ENCODE measurements around the gene VDR. TPM values are rescaled to one million over a fixed set of nuclear protein-coding genes. Genes with fewer than 3 reads are reported as not detected.

The VDR gene
- total and polyA plus RNA-seq, 8 donors = 1.2 to 5.5 (median 2.0) TPM

- H3K27ac ChIP-seq = no peak overlapping the region
- no peak for TF ChIP-seq CTCF (IDR thresholded peaks at IDR 0.05)
- DNase-seq (no peak), ATAC-seq (no peak), FAIRE-seq (no peak)
- intact Hi-C loops (cut with DNase I) = no loop called here
- WGBS, 2 donors = 29 to 31% methylated on average over 2 of the region's 2 CpGs
- no peaks in the 10 kb centered on the region for H3K27me3 ChIP-seq
- no peaks in the 10 kb centered on the region for H3K9me3 ChIP-seq
- no peaks in the 10 kb centered on the region for H3K4me1 ChIP-seq
- no peak overlapping the region for H3K4me3 ChIP-seq
- no peaks in the 10 kb centered on the region for H3K36me3 ChIP-seq
Observed at GRCh38 chr12:47841501-47841900, 63.3 kb downstream of the VDR start.

GRCh38 chr12:47840571-47840970 is 64.2 kb downstream of the VDR start:
- intact Hi-C loops (cut with DNase I) = no loop called here
- H3K27me3 ChIP-seq = no peaks in the 10 kb centered on the region
- DNase-seq (no peak), ATAC-seq (no peak), FAIRE-seq (no peak)
- no peak for TF ChIP-seq CTCF (IDR thresholded peaks at IDR 0.05)
- no peak overlapping the region for H3K4me3 ChIP-seq
- H3K27ac ChIP-seq = no peak overlapping the region
- H3K9me3 ChIP-seq = no peaks in the 10 kb centered on the region
- H3K4me1 ChIP-seq = no peaks in the 10 kb centered on the region
- no peaks in the 10 kb centered on the region for H3K36me3 ChIP-seq
- 86 to 91% methylated on average over 1 of the region's 1 CpG for WGBS, 2 donors

- no peak for ATAC-seq
- 60 to 72% methylated on average over 8 of the region's 8 CpGs for WGBS, 2 donors
Observed at GRCh38 chr12:47839214-47839876, 65.4 kb downstream of the VDR start.

GRCh38 chr12:47838286-47838931 is 66.4 kb downstream of the VDR start:
- no peak overlapping the region for H3K27ac ChIP-seq
- TF ChIP-seq CTCF (IDR thresholded peaks at IDR 0.05) = peak; percentile 8 to 36 (median 32)
- DNase-seq (peak in 1 of 6 donors; percentile 24), ATAC-seq (peak; percentile 44 to 71 (median 66)), FAIRE-seq (no peak)
- no peak overlapping the region for H3K4me3 ChIP-seq
- WGBS, 2 donors = 31 to 37% methylated on average over 10 of the region's 10 CpGs
- no peaks in the 10 kb centered on the region for H3K36me3 ChIP-seq
- H3K27me3 ChIP-seq = no peaks in the 10 kb centered on the region
- intact Hi-C loops (cut with DNase I) = loop anchor here in 2 of 3 donors (5.0 to 10.0 kb wide), 3 partner anchors 54 to 124 kb away; no protein-coding TSS in a partner anchor
- no peaks in the 10 kb centered on the region for H3K4me1 ChIP-seq
- no peaks in the 10 kb centered on the region for H3K9me3 ChIP-seq

More at GRCh38 chr12:47839214-47839876, 65.4 kb downstream of the VDR start:
- Histone ChIP-seq H3K27ac (no peak overlapping the region), H3K4me3 (no peak overlapping the region), H3K36me3 (no peaks in the 10 kb centered on the region), H3K4me1 (no peaks in the 10 kb centered on the region), H3K9me3 (no peaks in the 10 kb centered on the region), H3K27me3 (no peaks in the 10 kb centered on the region)
- DNase-seq (no peak), FAIRE-seq (no peak)
- intact Hi-C loops (cut with DNase I) = loop anchor here in 2 of 3 donors (5.0 to 10.0 kb wide), 3 partner anchors 55 to 125 kb away; no protein-coding TSS in a partner anchor
- TF ChIP-seq CTCF (IDR thresholded peaks at IDR 0.05) = no peak

Data from pancreas (tissue), 10 donors.